ACC112 (cell line): ENCODE measurements around the gene CPNE4.

Experiments
- H2AFZ ChIP-seq: fragments of 200-600 bp; sonication (generic); one replicate; pipeline ENCODE4 v1.6.0; 2017; ENCODE audit warnings: antibody characterized with exemption, low read length; ENCODE audit not compliant: unreplicated experiment
- H3K27ac ChIP-seq: fragments of 200-600 bp; sonication (generic); 2 replicates; pipeline ENCODE4 v1.5.1; 2014; ENCODE audit warnings: low read depth, mild to moderate bottlenecking, antibody characterized with exemption, low read length, moderate library complexity
- H3K27me3 ChIP-seq: fragments of 200-600 bp; sonication (generic); 2 replicates; pipeline ENCODE4 v1.6.1; 2014; ENCODE audit warnings: mild to moderate bottlenecking, antibody characterized with exemption, low read length, moderate library complexity, mixed read lengths; ENCODE audit not compliant: insufficient read depth
- H3K36me3 ChIP-seq: fragments of 200-600 bp; sonication (generic); 2 replicates; pipeline ENCODE4 v1.6.1; 2016; ENCODE audit warnings: mild to moderate bottlenecking, antibody characterized with exemption, low read length, moderate library complexity, mixed read lengths; ENCODE audit not compliant: insufficient read depth
- H3K4me1 ChIP-seq: fragments of 200-600 bp; sonication (generic); one replicate; pipeline ENCODE4 v1.6.1; 2016; ENCODE audit warnings: low read length, mixed read lengths; ENCODE audit not compliant: insufficient read depth, unreplicated experiment, control insufficient read depth
- H3K4me3 ChIP-seq: fragments of 200-600 bp; sonication (generic); 2 replicates; pipeline ENCODE4 v1.5.1; 2014; ENCODE audit warnings: mild to moderate bottlenecking, low read depth, low read length
- H3K79me2 ChIP-seq: fragments of 200-600 bp; sonication (generic); one replicate; pipeline ENCODE4 v1.6.0; 2016; ENCODE audit warnings: low read length; ENCODE audit not compliant: control insufficient read depth, unreplicated experiment, insufficient read depth

Gene CPNE4

DNA sequence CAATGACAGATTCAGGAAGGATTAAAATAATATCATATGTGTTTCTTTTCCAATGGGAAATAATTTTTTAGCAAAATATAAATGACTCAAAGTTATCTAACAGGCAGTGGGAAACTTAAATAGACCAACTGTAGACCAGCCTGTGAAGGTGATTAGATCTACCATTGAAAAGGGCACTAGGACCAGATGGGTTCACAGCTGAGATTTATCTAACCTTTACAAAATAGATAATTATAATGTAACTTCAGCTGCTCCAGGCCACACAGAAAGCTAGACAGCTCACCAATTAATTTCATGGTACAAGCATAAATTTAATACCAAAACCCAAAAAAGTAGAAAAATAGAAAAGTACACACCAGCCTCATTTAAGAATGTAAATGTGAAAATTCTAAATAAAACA lies 291.7 kb downstream of the CPNE4 start:
- Histone ChIP-seq H3K27me3 (peaks cover 9% of the 10 kb centered on the region; the same call in 1 of the 2 replicates), H2AFZ (no peak overlapping the region), H3K4me3 (no peak overlapping the region), H3K4me1 (no peaks in the 10 kb centered on the region), H3K79me2 (no peaks in the 10 kb centered on the region), H3K27ac (no peak overlapping the region), H3K36me3 (no peaks in the 10 kb centered on the region)

DNA sequence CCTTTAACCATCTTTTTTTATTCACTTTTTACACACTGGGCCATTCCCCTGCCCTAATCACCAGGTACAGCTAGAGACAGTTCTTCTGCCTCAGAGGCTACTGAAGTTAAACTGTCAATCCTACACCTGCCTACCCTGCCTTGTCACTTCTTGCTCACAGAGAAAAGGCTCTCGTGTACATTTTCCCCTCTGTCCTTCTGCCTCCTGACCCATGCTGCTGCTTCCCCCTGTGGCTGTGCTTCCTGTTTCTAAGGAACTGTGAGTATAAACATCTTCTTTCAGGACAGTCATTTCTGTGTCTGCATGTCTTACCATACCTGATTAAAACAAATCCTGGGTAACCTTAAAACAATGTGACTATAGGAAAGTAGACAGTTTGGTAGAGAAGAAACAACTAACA lies 295.6 kb downstream of the CPNE4 start:
- no peak overlapping the region for H3K27ac ChIP-seq
- H3K4me1 ChIP-seq, result no peaks in the 10 kb centered on the region
- H3K36me3 ChIP-seq, result no peaks in the 10 kb centered on the region
- H3K27me3 ChIP-seq, result peaks cover 9% of the 10 kb centered on the region; the same call in 1 of the 2 replicates
- H2AFZ ChIP-seq, result no peak overlapping the region
- H3K4me3 ChIP-seq, result no peak overlapping the region
- H3K79me2 ChIP-seq, result no peaks in the 10 kb centered on the region

DNA sequence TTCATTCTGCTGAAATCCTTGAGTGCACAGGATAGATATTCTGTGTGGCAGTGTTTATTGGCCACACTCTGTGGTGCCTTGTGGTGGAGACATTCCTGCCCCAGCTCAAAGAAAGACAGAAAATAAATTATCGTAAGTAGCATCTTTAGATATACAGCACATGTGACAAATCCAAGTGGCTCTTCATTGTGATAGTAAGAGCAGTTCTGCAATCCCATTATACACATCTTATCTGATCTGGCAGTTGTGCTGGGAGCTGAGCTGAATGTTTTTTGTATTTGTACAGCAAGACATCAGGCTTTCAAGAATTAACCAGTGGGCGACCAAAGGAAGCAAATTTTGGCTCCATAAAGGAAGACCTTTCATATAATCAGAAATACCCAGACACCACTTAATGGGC lies 296.7 kb downstream of the CPNE4 start:
- Histone ChIP-seq H3K36me3 (no peaks in the 10 kb centered on the region), H3K27ac (no peak overlapping the region), H3K27me3 (peaks cover 9% of the 10 kb centered on the region; the same call in 1 of the 2 replicates), H3K79me2 (no peaks in the 10 kb centered on the region), H2AFZ (no peak overlapping the region), H3K4me3 (no peak overlapping the region), H3K4me1 (no peaks in the 10 kb centered on the region)

GRCh38 chr3:131735544-131735943 lies 299.3 kb downstream of the CPNE4 start:
- H3K36me3 ChIP-seq, result no peaks in the 10 kb centered on the region
- H3K27me3 ChIP-seq, result peaks cover 9% of the 10 kb centered on the region; the same call in 1 of the 2 replicates
- no peak overlapping the region for H3K4me3 ChIP-seq
- H3K79me2 ChIP-seq, result no peaks in the 10 kb centered on the region
- H3K27ac ChIP-seq, result no peak overlapping the region
- H3K4me1 ChIP-seq, result no peaks in the 10 kb centered on the region
- no peak overlapping the region for H2AFZ ChIP-seq

- peaks cover 8% of the 10 kb centered on the region; the same call in 1 of the 2 replicates for H3K27me3 ChIP-seq
- no peak overlapping the region for H2AFZ ChIP-seq
- H3K79me2 ChIP-seq, result no peaks in the 10 kb centered on the region
- H3K27ac ChIP-seq, result no peak overlapping the region
- H3K4me3 ChIP-seq, result no peak overlapping the region
- H3K36me3 ChIP-seq, result no peaks in the 10 kb centered on the region
- H3K4me1 ChIP-seq, result no peaks in the 10 kb centered on the region
These were observed 299.7 kb downstream of the CPNE4 start for GRCh38 chr3:131735116-131735515.

DNA sequence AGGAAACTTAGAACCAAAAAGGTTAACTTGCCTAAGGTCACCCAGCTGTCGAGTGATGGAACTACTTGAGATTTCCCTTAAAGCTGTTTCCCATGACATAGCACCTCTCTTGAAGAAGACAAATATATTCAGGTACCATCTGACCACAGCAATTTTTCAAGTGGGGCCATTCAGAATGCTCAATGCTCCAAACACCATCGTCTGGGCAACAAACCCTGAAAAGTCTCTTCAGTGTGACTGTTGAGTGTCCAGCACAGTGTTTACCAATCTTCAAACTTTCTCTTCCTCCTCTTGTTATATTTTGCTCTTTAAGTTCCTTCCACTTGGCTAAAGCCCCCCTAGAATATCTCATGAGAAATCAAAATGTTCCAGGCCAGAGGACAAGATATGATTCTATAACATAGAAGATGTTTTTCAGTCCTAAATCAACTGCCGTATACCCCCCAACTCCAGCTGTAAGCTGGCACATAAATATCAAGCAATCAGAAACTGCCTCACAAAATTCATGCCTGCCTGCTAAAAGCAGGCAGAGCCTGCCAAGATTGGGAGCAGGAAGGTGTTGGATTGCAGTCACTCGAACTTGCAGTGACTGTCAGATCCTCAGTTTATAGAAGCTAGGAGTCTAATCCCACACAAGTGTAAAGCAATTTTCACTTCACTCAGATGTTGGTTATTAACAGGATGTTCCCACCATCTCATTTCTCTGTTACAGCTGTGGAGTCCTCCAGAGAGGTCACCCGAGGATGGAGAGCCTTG lies 301.6 kb downstream of the CPNE4 start:
- Histone ChIP-seq H3K27ac (no peak overlapping the region), H3K36me3 (no peaks in the 10 kb centered on the region), H3K4me1 (no peaks in the 10 kb centered on the region), H2AFZ (no peak overlapping the region), H3K79me2 (no peaks in the 10 kb centered on the region), H3K4me3 (no peak overlapping the region), H3K27me3 (no peaks in the 10 kb centered on the region)

DNA sequence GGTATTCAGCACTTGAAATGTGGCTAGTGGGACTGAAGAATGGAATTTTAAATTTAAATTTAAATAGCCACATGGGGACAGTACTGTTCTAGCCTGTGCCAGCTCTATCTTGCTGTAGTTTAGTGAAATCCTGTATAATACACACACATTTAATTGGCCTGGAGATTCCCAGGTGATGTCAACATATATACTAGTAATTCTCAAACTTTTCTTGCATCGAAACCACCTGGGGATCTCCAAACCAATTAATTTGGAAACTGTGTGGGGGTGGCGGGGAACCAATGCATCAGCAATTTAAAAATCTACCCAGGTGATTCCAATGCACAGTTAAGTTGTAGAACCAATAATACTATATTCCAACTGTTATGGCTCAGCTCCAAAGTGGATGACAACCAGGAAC lies 303.1 kb downstream of the CPNE4 start:
- no peaks in the 10 kb centered on the region for H3K36me3 ChIP-seq
- no peaks in the 10 kb centered on the region for H3K79me2 ChIP-seq
- H3K4me1 ChIP-seq, result no peaks in the 10 kb centered on the region
- no peaks in the 10 kb centered on the region for H3K27me3 ChIP-seq
- H2AFZ ChIP-seq, result no peak overlapping the region
- H3K27ac ChIP-seq, result no peak overlapping the region
- H3K4me3 ChIP-seq, result no peak overlapping the region

- H3K27ac ChIP-seq, result no peak overlapping the region
- H3K27me3 ChIP-seq, result no peaks in the 10 kb centered on the region
- H2AFZ ChIP-seq, result no peak overlapping the region
- no peak overlapping the region for H3K4me3 ChIP-seq
- no peaks in the 10 kb centered on the region for H3K79me2 ChIP-seq
- H3K36me3 ChIP-seq, result no peaks in the 10 kb centered on the region
- no peaks in the 10 kb centered on the region for H3K4me1 ChIP-seq
These were observed 304.2 kb downstream of the CPNE4 start for GRCh38 chr3:131730581-131730980.

GRCh38 chr3:131729643-131730017 lies 305.2 kb downstream of the CPNE4 start:
- H3K27ac ChIP-seq, result no peak overlapping the region

GRCh38 chr3:131728898-131729642 lies 305.7 kb downstream of the CPNE4 start:
- Histone ChIP-seq H2AFZ (no peak overlapping the region), H3K4me1 (no peaks in the 10 kb centered on the region), H3K27me3 (peaks cover 3% of the 10 kb centered on the region; the same call in 1 of the 2 replicates), H3K36me3 (no peaks in the 10 kb centered on the region), H3K79me2 (no peaks in the 10 kb centered on the region), H3K4me3 (no peak overlapping the region), H3K27ac (no peak overlapping the region)

More at GRCh38 chr3:131729643-131730017, 305.2 kb downstream of the CPNE4 start:
- no peak overlapping the region for H2AFZ ChIP-seq
- H3K27me3 ChIP-seq, result no peaks in the 10 kb centered on the region
- no peak overlapping the region for H3K4me3 ChIP-seq
- no peaks in the 10 kb centered on the region for H3K36me3 ChIP-seq
- no peaks in the 10 kb centered on the region for H3K4me1 ChIP-seq
- no peaks in the 10 kb centered on the region for H3K79me2 ChIP-seq

DNA sequence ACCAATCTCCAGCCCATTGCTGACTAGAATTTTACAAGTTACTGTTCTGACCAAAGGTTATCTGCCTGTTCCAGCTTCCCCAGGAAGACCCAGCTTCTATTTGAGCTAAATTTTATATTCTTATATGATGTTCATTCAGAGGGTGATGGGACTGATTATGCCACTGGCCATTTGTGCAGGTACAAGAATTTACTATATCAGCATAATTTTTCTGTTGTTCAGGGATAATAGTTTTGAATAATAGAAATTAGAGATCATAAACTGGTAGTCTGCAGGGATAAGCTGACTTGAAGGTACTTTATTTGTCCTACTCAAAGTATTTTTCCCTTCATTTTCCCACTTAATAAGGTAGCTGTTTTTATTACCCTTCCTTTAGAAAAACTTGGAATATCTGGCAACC lies 309.4 kb downstream of the CPNE4 start:
- Histone ChIP-seq H3K27me3 (peaks cover 12% of the 10 kb centered on the region; the same call in 1 of the 2 replicates), H3K27ac (no peak overlapping the region), H2AFZ (no peak overlapping the region)

More for the DNA sequence above, 309.4 kb downstream of the CPNE4 start:
- Histone ChIP-seq H3K36me3 (no peaks in the 10 kb centered on the region), H3K4me3 (no peak overlapping the region), H3K79me2 (no peaks in the 10 kb centered on the region), H3K4me1 (no peaks in the 10 kb centered on the region)
